Measurements from ENCODE around the gene IL13. TPM values are rescaled to one million over a fixed set of nuclear protein-coding genes. Genes with fewer than 3 reads are reported as not detected.

IL13 gene
- total and polyA plus RNA-seq, 4 donors = 0.15 TPM; not detected in 3

DNA sequence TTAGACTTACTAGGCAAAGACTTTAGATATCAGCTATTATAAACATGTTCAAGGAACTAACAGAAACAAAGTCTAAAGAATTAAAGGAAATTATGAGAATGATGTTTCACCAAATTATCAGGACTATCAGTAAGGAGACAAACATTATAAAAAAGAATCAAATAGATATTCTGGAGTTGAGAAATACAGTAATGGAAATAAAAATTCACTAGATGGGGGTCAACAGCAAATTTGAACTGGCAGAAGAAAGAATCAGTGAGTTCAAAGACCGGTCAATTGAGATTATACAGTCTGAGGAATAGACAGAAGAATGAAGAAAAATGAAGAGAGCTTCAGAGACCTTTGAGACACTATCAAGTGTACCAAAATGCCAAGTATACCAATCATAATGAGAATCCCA lies 9.6 kb upstream of the IL13 start:
- WGBS, 2 donors = 100% methylated on average over 1 of the region's 1 CpG
- ATAC-seq (ENCODE audit: low FRiP score) (no peak), DNase-seq (no peak)
- H3K27me3 ChIP-seq (ENCODE audit: control insufficient read depth in 1 of 2, insufficient read depth in 2 of 2, low read length in 1 of 2) = no peaks in the 10 kb centered on the region
- H3K9me3 ChIP-seq (ENCODE audit: control insufficient read depth, low read length) = peaks cover 3% of the 10 kb centered on the region
- no peak overlapping the region for H3K4me3 ChIP-seq (ENCODE audit: low read length in 2 of 2)
- H3K4me1 ChIP-seq (ENCODE audit: control insufficient read depth in 1 of 2, insufficient read depth in 2 of 2, low read length in 2 of 2) = no peaks in the 10 kb centered on the region
- intact Hi-C loops (cut with DNase I) = no loop called here
- no peak overlapping the region for H3K27ac ChIP-seq (ENCODE audit: low read depth in 1 of 2, low read length in 2 of 2)
- H3K36me3 ChIP-seq (ENCODE audit: control insufficient read depth in 1 of 2, insufficient read depth in 2 of 2, low read length in 1 of 2) = peaks cover 0 to 2% of the 10 kb centered on the region in 2 donors

DNA sequence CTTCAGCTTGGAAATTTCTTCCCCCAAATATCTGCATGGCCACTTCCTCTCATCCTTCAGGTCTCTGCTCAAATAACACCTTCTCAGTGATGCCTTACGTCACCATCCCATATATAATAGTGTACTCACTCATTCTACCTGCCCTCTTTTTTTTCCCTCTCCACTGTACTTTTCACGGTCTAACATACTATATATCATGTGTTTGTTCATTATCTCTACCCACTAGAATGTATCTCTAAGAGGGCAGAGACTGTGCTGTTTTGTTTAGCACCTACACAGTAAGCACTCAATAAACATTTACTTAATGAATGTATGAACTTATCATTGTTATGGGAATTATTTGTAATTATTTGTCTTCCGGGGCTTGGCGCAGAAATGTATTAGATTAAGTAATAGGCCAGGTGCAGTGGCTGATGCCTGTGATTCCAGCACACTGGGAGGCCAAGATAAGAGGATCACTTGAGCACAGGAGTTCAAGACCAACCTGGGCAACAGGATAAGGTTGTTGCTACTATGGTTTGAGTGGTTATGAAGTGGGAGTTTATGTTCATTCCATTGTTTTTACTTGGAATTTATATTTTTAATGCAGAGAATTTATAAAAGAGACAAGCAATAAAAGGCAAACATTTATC lies 6.0 kb upstream of the IL13 start:
- WGBS, 2 donors = 89 to 91% methylated on average over 4 of the region's 4 CpGs
- ATAC-seq (ENCODE audit: low FRiP score) = no peak
- Histone ChIP-seq H3K27me3 (ENCODE audit: control insufficient read depth in 1 of 2, insufficient read depth in 2 of 2, low read length in 1 of 2) (no peaks in the 10 kb centered on the region), H3K4me3 (ENCODE audit: low read length in 2 of 2) (no peak overlapping the region), H3K36me3 (ENCODE audit: control insufficient read depth in 1 of 2, insufficient read depth in 2 of 2, low read length in 1 of 2) (peaks cover 0 to 2% of the 10 kb centered on the region in 2 donors), H3K9me3 (ENCODE audit: control insufficient read depth, low read length) (peaks cover 3% of the 10 kb centered on the region), H3K27ac (ENCODE audit: low read depth in 1 of 2, low read length in 2 of 2) (no peak overlapping the region), H3K4me1 (ENCODE audit: control insufficient read depth in 1 of 2, insufficient read depth in 2 of 2, low read length in 2 of 2) (no peaks in the 10 kb centered on the region)
- intact Hi-C loops (cut with DNase I) = loop anchor here in 1 of 2 donors (10.0 kb wide), 1 partner anchor 63 kb away; no protein-coding TSS in a partner anchor
- no peak for DNase-seq

DNA sequence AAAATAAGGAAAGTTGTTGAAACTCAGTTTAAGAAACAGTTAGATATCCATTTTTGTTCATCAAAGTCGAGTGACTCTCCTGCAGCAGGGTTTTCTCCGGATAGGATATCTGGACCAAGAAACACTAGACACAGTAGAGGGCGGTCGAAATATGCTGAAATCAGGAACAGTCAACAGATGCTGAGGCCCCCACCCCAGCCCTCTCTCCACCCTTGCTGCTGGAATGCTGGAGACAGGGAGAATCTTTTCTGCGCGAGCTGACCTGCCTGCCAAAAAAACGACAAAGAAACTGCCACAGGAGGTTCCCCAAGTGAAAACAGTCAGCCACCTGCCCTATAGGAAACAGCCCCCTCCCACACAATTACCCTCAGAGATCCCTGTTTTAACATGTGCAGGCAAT lies 4.3 kb upstream of the IL13 start:
- intact Hi-C loops (cut with DNase I) = loop anchor here in 1 of 2 donors (10.0 kb wide), 1 partner anchor 61 kb away; no protein-coding TSS in a partner anchor
- Histone ChIP-seq H3K36me3 (ENCODE audit: control insufficient read depth in 1 of 2, insufficient read depth in 2 of 2, low read length in 1 of 2) (no peaks in the 10 kb centered on the region), H3K27ac (ENCODE audit: low read depth in 1 of 2, low read length in 2 of 2) (no peak overlapping the region), H3K27me3 (ENCODE audit: control insufficient read depth in 1 of 2, insufficient read depth in 2 of 2, low read length in 1 of 2) (no peaks in the 10 kb centered on the region), H3K4me1 (ENCODE audit: control insufficient read depth in 1 of 2, insufficient read depth in 2 of 2, low read length in 2 of 2) (no peaks in the 10 kb centered on the region), H3K4me3 (ENCODE audit: low read length in 2 of 2) (no peak overlapping the region), H3K9me3 (ENCODE audit: control insufficient read depth, low read length) (no peaks in the 10 kb centered on the region)
- ATAC-seq (ENCODE audit: low FRiP score) = no peak
- DNase-seq = no peak
- whole genome bisulfite sequencing, 2 donors = 21 to 22% methylated on average over 7 of the region's 7 CpGs

DNA sequence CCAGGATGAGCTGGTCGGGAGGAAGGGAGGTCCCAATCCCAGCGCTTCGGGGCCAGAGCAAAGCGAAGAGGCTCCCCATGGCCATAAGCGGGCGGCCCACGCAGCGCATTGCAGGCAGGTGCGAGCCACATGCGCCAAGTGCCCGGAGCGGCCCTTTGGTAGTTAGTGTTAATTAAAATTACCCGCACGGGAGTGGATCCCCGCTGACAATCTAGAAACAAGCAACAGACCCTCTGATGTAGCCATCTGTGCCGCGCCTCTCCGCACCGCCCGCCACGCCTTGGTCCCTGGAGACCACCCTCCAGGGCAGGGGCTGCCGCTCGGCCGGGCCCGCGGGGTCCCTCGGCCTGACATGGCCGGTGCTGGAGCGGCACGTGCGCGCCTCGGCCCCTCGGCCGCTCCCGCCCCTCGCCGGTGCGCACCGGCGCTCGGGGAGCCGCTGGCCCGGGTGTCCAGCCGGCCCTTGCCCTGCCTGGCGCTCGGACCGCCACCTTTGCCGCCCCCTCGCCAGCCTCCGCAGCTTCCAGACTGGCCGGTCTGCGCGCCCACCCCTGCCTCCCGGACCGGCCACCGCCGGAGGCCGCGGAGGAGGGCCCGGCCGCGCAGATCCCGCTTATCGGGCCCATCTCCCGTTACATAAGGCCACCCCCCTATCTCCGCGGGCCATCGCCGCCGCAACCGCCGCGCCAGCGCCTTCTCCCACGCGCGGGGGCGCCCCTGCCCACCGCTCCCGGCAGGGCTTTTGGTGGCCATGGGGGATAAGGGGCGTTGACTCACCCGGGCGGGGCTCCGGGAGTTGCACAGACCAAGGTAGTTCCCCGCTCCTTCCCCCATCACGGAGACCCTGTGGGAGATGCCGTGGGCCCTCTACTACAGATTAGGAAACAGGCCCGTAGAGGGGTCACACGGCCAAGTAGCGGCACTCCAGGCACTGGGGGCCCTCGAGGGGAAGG lies 1.9 kb upstream of the IL13 start:
- peak in 1 of 2 donors; percentile 85 for DNase-seq
- ATAC-seq (ENCODE audit: low FRiP score) = peak; percentile 50
- H3K9me3 ChIP-seq (ENCODE audit: control insufficient read depth, low read length) = no peaks in the 10 kb centered on the region
- H3K36me3 ChIP-seq (ENCODE audit: control insufficient read depth in 1 of 2, insufficient read depth in 2 of 2, low read length in 1 of 2) = no peaks in the 10 kb centered on the region
- WGBS, 2 donors = 4 to 5% methylated on average over 76 to 92 of the region's 92 CpGs
- no peaks in the 10 kb centered on the region for H3K4me1 ChIP-seq (ENCODE audit: control insufficient read depth in 1 of 2, insufficient read depth in 2 of 2, low read length in 2 of 2)
- H3K27me3 ChIP-seq (ENCODE audit: control insufficient read depth in 1 of 2, insufficient read depth in 2 of 2, low read length in 1 of 2) = no peaks in the 10 kb centered on the region
- H3K27ac ChIP-seq (ENCODE audit: low read depth in 1 of 2, low read length in 2 of 2) = no peak overlapping the region
- intact Hi-C loops (cut with DNase I) = loop anchor here in 1 of 2 donors (10.0 kb wide), 1 partner anchor 59 kb away; no protein-coding TSS in a partner anchor
- peak overlapping the region; percentile 6 to 57 for H3K4me3 ChIP-seq (ENCODE audit: low read length in 2 of 2)

DNA sequence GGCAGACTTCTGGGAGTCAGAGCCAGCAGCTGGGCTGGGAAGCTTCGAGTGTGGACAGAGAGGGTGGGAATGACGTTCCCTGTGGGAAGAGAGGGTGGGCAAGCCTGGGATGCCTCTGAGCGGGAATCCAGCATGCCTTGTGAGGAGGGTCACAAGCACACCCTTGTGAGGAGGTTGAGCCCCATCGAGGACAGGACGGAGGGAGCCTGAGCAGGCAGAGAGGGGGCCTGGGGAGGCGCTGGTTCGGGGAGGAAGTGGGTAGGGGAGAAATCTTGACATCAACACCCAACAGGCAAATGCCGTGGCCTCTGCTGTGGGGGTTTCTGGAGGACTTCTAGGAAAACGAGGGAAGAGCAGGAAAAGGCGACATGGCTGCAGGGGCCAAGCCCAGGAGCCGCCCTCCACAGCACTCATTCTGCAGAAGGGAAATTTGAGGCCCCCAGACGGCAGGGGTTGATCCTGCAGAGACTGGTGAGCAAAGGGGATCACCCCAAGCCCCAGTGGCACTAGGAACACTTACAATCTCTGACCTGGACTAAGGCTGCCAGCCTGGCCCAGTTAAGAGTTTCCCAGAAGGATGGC lies 1.1 kb upstream of the IL13 start:
- ATAC-seq (ENCODE audit: low FRiP score) (no peak), DNase-seq (no peak)
- 83 to 85% methylated on average over 12 of the region's 12 CpGs for WGBS, 2 donors
- Histone ChIP-seq H3K4me3 (ENCODE audit: low read length in 2 of 2) (no peak overlapping the region), H3K27ac (ENCODE audit: low read depth in 1 of 2, low read length in 2 of 2) (no peak overlapping the region), H3K27me3 (ENCODE audit: control insufficient read depth in 1 of 2, insufficient read depth in 2 of 2, low read length in 1 of 2) (no peaks in the 10 kb centered on the region), H3K4me1 (ENCODE audit: control insufficient read depth in 1 of 2, insufficient read depth in 2 of 2, low read length in 2 of 2) (no peaks in the 10 kb centered on the region), H3K36me3 (ENCODE audit: control insufficient read depth in 1 of 2, insufficient read depth in 2 of 2, low read length in 1 of 2) (no peaks in the 10 kb centered on the region), H3K9me3 (ENCODE audit: control insufficient read depth, low read length) (no peaks in the 10 kb centered on the region)
- intact Hi-C loops (cut with DNase I) = loop anchor here in 1 of 2 donors (10.0 kb wide), 1 partner anchor 58 kb away; no protein-coding TSS in a partner anchor

DNA sequence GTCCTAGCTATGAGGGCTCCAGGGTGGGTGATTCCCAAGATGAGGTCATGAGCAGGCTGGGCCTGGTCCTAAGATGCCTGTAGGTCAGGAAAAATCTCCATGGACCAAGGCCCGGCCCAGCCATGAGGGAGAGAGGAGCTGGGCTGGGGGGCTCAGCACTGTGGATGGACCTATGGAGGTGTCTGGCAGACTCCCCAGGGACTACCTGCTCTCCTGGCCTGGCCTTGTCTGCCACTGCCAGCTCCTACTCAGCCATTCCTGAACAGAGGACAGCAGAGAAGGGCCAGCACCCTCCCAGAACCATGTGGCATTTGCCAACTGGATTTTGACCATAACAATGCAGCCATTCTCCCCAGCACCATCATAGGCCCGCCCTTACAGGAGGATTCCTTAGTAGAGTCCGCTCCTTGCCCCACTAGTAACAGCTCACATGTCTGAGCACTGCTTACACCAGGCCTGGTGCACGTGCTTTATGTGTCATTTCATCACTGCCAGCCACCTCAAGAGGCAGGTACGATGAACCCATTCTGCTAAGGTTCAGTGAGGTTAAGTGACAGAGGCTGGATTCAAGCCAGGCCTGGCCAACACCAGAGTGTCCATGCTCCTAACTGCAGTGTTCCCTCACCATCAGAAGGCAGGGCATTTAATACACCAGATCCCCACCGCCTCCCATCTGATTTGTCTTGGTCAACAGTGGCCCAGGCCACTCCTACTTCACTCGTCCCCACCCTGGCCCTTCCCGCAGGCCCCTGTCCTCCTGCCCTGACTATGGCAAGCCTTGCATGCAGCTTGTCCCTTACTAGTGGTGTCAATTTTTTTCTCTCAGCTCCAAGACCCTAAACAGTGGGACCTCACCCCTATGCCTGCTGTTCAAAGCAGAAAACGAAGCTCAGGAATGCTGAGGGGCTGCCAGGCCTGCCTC lies 669 bp downstream of the IL13 start:
- WGBS, 2 donors = 93 to 94% methylated on average over 9 of the region's 9 CpGs

DNA sequence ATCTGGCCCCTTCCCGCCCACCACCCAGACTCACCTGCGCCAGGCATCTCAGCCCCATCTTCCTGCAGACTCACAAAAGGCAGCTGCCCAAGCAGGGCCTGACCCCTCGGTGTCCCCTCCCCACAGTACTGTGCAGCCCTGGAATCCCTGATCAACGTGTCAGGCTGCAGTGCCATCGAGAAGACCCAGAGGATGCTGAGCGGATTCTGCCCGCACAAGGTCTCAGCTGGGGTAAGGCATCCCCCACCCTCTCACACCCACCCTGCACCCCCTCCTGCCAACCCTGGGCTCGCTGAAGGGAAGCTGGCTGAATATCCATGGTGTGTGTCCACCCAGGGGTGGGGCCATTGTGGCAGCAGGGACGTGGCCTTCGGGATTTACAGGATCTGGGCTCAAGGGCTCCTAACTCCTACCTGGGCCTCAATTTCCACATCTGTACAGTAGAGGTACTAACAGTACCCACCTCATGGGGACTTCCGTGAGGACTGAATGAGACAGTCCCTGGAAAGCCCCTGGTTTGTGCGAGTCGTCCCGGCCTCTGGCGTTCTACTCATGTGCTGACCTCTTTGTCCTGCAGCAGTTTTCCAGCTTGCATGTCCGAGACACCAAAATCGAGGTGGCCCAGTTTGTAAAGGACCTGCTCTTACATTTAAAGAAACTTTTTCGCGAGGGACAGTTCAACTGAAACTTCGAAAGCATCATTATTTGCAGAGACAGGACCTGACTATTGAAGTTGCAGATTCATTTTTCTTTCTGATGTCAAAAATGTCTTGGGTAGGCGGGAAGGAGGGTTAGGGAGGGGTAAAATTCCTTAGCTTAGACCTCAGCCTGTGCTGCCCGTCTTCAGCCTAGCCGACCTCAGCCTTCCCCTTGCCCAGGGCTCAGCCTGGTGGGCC lies 1.9 kb downstream of the IL13 start:
- H3K4me3 ChIP-seq (ENCODE audit: low read length in 2 of 2) = no peak overlapping the region
- 94 to 96% methylated on average over 23 of the region's 23 CpGs for WGBS, 2 donors
- no peaks in the 10 kb centered on the region for H3K27me3 ChIP-seq (ENCODE audit: control insufficient read depth in 1 of 2, insufficient read depth in 2 of 2, low read length in 1 of 2)
- H3K27ac ChIP-seq (ENCODE audit: low read depth in 1 of 2, low read length in 2 of 2) = no peak overlapping the region
- H3K36me3 ChIP-seq (ENCODE audit: control insufficient read depth in 1 of 2, insufficient read depth in 2 of 2, low read length in 1 of 2) = no peaks in the 10 kb centered on the region
- DNase-seq = no peak
- intact Hi-C loops (cut with DNase I) = loop anchor here in 1 of 2 donors (10.0 kb wide), 1 partner anchor 55 kb away; no protein-coding TSS in a partner anchor
- no peaks in the 10 kb centered on the region for H3K9me3 ChIP-seq (ENCODE audit: control insufficient read depth, low read length)
- no peak for ATAC-seq (ENCODE audit: low FRiP score)
- no peaks in the 10 kb centered on the region for H3K4me1 ChIP-seq (ENCODE audit: control insufficient read depth in 1 of 2, insufficient read depth in 2 of 2, low read length in 2 of 2)

More for the DNA sequence above, 669 bp downstream of the IL13 start:
- Histone ChIP-seq H3K27me3 (ENCODE audit: control insufficient read depth in 1 of 2, insufficient read depth in 2 of 2, low read length in 1 of 2) (no peaks in the 10 kb centered on the region), H3K4me3 (ENCODE audit: low read length in 2 of 2) (no peak overlapping the region), H3K36me3 (ENCODE audit: control insufficient read depth in 1 of 2, insufficient read depth in 2 of 2, low read length in 1 of 2) (no peaks in the 10 kb centered on the region), H3K9me3 (ENCODE audit: control insufficient read depth, low read length) (no peaks in the 10 kb centered on the region), H3K4me1 (ENCODE audit: control insufficient read depth in 1 of 2, insufficient read depth in 2 of 2, low read length in 2 of 2) (no peaks in the 10 kb centered on the region), H3K27ac (ENCODE audit: low read depth in 1 of 2, low read length in 2 of 2) (no peak overlapping the region)
- intact Hi-C loops (cut with DNase I) = loop anchor here in 1 of 2 donors (10.0 kb wide), 1 partner anchor 56 kb away; no protein-coding TSS in a partner anchor
- no peak for DNase-seq
- no peak for ATAC-seq (ENCODE audit: low FRiP score)

All from aorta (tissue), 5 donors.